NCI-H2171 treated with DMSO at 0.1 percent for 48 hours (cell line): ENCODE results near the gene CNNM3.
"Not testable (repeated sequence)": the region's sequence is repeated elsewhere in the genome, so short reads cannot be mapped to it uniquely, and the experiment has no call there.

Source experiments
- DNase-seq: peaks from one replicate; lab custom pipeline; 2025; lab: John Stamatoyannopoulos, UW

The CNNM3 gene

GRCh38 chr2:96816127-96816835, at the start of gene CNNM3:
Gene CNNM3, plus strand, starts transcription at chr2:96816268. Its CDS starts 10 bp downstream, at chr2:96816278.
- peak; percentile 91 for DNase-seq

DNA sequence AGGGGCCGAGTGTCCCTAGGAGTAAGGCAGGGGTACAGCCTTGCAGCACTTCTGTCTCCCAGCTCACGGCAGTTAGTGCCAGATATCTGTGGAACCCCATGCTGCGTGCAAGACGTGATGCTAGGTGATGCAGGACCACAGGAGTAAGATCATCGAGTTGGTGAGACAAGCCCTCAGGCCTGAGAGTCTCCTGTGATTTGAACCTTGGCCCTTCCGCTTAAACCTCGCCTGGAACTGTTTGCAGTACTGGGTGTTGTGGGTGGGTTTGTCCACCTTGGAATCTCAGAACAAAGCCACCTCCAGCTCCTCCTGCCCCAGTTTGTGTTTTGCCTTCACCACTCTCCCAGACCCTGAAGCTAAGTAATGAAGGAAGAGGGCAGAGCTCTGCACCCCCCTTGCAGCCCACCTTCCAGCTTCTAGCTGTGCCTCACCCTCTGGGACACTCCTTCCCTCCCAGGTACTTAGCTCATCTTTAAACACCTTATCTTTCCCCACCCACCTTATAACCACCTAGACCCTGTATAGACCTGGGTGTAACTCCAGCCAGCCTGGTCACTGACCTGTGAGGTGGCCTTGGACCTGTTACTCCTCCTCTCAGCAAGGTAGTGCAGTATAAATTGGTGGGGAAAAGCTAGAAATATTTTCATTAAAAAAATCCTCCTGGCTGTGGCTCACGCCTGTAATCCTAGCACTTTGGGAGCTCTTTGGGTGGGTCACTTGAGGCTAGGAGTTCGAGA, 48.8 kb upstream of the CNNM3 start:
- DNase-seq = no peak

GRCh38 chr2:96768083-96768561, 47.9 kb upstream of the CNNM3 start:
- DNase-seq = no peak

DNA sequence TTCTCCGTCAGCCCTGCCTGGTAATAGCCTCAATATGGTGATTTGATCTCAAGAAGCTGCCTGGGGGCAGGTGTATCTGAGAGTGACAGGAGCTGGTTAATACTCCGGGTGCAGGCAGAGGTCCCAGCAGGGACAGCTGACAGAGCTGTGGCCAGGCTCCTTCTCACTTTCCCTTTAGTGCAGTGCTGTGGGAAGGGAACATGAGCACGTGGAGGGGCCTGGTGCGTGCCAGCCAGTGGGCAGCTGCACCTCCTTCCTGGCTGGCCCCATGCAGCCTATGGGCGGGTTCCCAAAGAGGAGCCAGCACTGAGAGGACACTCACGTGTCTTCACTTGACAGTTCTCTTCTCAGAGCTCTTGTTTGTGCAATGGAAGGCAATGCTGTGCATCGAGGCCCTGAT, 46.3 kb upstream of the CNNM3 start:
- DNase-seq = no peak

DNA sequence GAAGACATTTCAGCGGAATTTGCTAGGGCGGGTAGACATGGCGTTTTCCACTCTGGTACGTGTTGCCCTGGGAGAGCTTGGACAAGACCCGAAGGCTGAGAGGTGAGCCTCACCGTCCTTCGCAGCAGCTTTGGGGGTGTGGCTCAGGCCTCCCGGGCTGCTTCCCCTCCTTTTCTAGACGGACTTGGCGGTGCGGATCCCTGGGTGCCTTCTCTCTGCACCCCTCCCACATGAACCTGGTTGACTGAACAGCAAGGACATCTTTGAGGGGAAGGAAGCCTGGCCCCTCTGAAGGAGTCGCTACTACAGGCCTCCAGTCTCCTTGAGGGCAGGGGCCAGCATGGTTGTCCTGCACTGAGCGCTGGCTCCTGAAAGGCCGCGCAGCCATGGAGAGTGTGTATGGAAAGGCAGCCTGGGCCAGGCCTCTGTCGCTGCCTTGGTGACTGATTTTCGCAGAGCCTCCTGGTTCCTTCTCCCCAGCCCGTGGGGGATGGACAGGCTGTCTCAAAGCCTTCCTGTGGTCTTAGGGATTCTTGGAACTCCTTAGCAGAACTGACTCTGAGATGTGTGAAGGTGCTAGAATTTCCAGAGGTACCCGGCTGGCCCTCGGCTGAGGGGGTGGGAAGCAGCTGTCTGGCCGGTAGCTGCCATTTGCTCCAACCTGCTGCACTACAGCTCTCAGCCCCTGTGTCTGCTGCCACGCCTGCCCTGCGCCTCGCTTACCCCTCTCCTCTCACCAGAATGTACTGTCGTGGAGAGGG, 45.4 kb upstream of the CNNM3 start:
- no peak for DNase-seq

- DNase-seq = peak; percentile 50
These were observed 44.1 kb upstream of the CNNM3 start for GRCh38 chr2:96771796-96772618.

GRCh38 chr2:96772903-96773671, 43.0 kb upstream of the CNNM3 start:
- no peak for DNase-seq

- DNase-seq = peak; percentile 81
These were observed 42.1 kb upstream of the CNNM3 start for GRCh38 chr2:96773922-96774321.

GRCh38 chr2:96775160-96775559, 40.9 kb upstream of the CNNM3 start:
- no peak for DNase-seq

DNA sequence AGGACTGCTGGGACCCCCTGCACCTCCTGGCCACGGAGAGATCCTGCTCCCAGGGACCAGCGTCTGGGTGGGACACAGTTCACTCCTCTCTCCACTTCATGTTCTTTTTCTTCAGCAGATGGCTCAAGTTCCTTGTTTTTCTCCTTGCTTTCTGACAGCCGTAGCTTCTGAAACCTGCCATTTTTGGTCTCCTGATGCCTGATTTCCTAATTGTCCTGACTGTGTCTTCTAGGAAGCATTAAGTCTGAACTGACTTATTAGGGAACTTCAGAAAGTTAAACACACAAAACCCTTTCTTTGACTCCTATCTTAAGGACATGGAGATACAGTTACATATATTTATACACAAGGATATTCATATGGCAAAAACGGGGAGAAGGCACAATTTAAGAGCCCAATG, 32.7 kb upstream of the CNNM3 start:
- no peak for DNase-seq

DNA sequence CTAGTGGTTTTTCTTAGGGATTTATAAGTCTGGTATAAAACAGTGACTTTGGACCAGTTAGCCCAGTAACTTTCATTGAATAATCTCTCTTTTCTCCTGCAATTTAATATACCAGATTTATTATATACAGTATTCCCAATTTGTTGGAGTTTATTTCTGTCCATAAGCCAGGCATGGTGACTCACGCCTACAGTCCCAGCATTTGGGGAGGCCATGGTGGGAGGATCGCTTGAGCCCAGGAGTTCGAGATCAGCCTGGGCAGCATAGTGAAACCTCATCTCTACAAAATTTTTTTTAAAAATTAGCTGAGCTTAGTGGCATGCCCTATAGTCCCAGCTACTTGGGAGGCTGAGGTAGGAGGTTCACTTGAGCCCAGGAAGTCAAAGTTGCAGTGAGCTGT, 28.7 kb upstream of the CNNM3 start:
- DNase-seq = no peak

DNA sequence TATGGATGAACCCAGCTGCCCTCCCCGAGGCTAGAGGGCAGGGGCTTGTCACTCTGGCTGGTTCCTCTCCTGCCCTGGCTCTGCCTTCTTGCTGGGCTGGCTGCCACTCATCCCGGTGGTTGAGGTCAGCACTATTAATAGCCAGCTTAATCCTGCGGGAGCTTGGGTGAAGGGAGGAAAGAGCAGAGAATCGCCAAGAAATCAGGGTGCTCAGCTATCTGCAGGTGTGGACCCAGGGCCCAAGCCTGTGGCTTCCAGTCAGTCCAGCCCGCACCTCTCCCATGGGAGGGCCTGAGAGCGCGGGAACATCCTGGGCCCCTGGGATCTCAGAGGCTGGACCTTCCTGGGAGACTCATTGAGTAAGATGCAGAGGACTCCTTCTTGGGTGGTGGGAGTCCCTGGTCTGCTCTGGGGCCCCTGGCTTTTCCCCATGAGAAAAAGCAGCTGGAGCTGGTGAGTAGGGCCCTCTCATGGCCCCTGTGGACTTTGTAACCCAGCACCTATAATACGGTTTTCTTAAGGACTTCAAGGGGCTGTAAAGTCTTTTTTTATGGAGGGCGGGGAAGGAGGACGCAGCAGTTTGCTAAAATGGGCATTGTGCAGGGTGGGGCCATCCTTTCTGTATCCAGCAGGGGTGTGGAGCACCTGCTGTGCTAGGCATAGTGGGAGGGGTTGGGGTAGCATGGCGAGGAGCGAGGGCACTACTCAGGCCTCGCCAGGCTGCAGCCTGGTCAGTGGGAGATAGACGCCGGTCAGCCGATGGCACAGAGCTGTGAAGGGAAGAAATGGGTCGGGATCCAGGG, 27.4 kb upstream of the CNNM3 start:
- no peak for DNase-seq

DNA sequence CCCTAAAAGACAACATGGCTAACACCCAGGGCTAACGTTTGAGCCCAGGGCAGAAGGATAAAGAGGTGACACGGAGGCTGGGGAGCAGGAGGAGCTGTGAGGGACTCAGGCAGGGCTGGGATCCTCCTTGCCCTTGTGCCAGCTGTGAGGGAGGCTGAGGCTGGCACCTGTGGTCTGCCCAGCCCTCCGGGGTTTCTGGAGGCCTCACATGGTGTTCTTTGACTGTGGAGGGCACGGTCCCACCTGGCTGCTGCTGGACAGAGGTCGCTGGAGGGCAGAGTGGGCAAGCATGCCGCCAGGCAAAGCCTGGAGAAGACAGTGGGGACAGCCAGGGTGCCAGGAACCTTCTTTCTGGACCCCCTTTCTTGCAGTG, 26.8 kb upstream of the CNNM3 start:
- no peak for DNase-seq

GRCh38 chr2:96792772-96793749, 23.0 kb upstream of the CNNM3 start:
- DNase-seq = no peak

GRCh38 chr2:96795076-96795475, 21.0 kb upstream of the CNNM3 start:
- DNase-seq = no peak

GRCh38 chr2:96796497-96796896, 19.6 kb upstream of the CNNM3 start:
- not testable (repeated sequence) for DNase-seq

DNA sequence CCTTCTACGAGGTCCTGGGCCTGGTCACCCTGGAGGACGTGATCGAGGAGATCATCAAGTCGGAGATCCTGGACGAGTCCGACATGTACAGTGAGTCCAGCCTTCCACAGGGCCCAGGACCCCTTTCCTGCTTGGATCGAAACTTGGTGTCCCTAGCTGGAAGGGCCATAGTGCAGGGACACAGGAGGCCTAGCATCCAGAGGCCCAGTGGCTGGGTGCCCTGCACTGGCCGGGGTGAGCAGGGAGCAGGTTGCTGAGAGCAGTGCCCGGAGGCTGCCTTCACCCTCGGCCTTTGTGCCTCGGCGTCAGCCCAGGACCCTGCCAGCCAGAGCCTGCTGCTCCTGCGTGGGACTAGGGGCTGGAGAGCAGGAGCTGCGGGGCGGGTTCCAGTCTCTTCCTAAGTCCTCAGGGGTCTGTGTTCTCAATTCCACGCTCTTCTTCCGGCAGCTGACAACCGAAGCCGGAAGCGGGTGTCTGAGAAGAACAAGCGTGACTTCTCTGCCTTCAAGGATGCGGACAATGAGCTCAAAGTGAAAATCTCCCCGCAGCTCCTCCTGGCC, 18.9 kb upstream of the CNNM3 start:
- no peak for DNase-seq

- peak; percentile 52 for DNase-seq
These were observed 17.1 kb upstream of the CNNM3 start for GRCh38 chr2:96798733-96799622.
